GM21447 (cell line): ENCODE data around the gene EPB41L2.

Experiments used
- ATAC-seq: cut with Tn5 transposase; IDR thresholded peaks from one replicate; pipeline ENCODE4 v1.9.1; 2021; ENCODE audit not compliant: unreplicated experiment

Gene EPB41L2

GRCh38 chr6:130846501-130846900 lies 216.5 kb downstream of the EPB41L2 start:
- no peak for ATAC-seq

DNA sequence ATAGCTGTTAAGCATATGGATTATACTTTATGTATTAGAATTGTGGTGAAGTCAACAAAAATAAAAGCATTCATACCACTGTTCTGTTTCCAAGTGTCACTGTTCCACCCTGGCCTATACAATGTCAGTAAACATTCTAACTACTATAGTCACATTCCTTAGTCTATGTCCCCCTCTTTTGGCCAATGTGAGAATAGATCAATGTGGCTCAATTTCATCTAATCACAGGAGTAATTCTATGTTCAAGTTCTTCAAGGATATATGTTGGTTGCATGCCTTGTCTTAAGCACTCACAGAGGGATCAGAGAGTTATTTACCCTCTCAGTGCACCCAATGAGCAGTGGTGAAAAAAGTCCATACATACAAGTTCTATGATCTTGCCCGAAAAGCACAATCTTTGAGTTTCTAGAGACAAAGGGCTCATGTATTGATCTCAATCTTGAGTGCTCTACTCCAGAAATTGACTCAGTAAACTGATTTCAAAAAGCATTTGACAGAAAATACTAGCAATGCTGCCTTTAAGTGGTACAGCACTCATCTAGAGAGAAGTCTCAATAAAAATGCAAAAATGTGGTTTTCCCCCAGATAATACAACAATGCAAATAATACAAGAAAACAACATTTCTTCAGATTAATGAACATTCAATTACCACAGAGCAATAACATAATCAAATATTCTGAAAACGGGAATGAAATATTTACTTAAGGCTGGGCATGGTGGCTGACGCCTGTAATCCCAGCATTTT lies 219.3 kb downstream of the EPB41L2 start:
- ATAC-seq, result peak; percentile 76

DNA sequence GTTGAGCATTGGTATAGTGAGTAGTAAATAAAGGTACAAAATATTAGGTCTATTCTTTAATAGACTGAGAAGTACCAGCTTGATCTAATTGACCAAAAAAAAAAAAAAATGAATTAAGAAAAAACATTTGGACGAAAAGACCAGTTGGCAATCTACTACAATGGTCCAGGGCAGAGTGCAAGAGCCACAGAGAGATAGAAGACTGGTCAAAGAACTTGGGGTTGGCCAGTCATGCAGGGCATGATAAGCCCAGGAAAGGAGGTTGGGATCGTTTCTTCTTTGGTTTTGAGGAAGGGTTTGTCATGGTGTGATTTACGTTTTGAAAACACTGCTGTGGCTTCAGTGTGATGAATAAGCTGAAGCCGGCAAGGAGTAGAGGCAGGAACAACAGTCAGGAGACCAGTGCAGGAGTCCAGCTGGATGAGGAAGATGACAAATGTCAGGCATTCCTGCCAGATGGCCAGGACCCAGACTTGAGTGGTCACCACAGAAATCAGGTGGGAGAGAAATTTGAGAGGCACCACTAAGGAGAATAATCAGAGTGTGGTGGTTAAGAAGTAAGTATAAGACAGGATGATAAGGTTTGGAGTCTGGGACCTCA lies 221.8 kb downstream of the EPB41L2 start:
- ATAC-seq, result no peak

DNA sequence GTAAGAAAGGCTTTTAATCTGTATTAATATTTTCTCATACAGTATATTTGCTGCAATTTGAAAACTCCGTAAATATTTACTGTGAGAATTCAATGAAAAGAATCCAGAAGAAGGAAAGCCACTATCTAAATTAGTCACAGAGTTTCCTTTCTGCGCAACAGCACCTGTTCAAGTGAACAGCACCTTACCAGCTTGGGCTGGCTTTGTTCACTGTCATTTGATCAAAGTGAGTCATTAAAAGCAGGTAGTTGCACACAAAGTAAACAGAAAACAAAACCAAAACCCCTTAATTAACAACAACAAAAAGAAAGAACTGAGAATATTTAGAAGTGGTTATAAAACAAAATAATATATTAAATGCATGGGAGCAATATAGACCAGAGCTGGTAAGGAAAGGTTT lies 223.0 kb downstream of the EPB41L2 start:
- no peak for ATAC-seq

- ATAC-seq, result no peak
Observed at GRCh38 chr6:130839379-130839778, 223.7 kb downstream of the EPB41L2 start.

DNA sequence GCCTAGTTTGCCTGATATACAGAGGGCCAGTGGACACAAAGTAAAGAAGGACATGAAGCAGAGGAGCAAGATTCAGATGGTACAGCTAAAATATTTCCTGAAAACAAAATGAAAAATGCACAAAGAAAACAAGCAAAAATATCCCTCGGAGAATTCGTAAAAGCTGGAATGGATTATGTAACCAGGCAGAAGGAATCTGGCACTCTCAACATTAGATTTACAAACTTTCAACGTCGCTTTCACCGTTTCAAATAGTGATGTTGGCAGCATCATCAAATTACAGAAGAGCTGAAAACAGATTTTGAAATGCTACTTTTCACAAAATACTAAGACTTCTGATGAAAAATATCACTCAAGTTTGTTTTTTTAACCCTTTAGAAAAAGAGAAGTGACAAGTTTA lies 224.1 kb downstream of the EPB41L2 start:
- ATAC-seq, result no peak

DNA sequence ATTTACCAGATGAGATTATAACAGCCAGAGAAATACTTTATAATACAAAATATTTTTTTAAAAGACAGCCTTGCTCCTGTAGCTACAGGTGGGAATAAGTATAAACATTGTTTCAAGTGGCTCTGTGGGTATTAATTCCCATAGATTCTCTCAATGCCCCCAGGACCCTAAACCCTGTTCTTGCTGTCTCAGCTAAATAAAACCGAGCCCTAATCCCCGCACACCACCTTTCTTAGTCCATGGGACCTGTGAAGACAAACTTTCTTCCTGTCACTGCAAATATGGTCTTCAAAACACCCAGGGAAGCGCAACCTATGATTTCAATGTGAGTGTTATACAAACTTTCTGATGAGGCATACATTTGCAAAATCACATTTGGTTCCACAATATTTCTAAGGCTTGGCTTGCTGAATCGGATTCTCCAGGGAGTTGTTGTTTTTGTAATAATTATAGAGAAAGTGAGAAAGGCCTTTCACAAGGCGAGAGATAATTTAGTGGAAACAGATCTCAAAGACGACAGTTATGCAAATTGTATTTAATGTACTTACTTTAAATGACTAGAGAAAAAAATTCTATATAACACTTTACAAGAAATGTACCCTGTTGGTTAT lies 224.7 kb downstream of the EPB41L2 start:
- ATAC-seq, result no peak

DNA sequence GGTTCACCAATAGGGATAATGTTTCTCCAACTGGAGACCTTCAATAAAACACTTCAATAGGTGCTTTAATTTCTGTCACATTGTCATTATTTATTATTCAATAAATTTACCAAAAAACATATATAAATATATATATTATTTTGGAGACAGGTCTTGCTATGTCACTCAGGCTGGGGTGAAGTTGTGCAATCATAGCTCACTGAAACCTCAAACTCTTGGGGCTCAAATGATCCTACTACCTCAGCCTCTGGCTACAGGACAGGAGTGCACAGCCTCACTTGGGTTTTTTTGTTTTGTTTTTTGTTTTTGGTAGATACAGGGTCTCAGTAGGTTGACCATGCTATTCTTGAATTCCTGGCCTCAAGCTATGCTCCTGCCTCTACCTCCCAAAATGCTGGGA lies 226.0 kb downstream of the EPB41L2 start:
- ATAC-seq, result no peak

DNA sequence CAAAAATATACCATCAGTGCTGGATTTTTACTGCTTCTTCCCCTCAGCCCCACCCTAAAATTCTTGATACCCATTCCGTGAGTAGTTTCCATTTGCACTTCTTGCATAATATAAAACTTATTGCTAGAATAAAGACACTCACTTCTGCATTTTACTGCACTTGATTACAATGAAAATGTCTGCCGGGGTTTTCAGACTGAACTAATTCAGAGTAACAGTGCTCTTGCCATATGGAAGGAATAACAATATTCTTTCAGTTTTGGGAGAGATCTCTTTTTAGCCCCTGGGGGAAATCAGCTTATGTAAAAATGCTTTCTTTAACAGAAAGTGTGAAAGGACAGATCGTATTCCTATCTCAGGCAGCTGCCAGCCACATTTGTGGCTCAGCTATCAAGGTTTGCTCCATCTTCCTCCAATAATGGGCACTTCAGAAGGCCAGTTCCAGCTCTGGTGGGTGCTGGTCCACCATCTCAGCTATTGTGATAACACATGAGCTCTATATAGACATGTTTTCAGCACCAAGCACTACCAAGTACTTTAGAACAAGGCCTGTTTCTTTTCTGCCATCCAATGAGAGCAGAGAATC lies 226.9 kb downstream of the EPB41L2 start:
- ATAC-seq, result no peak

- ATAC-seq, result no peak
Observed at GRCh38 chr6:130834482-130835251, 228.4 kb downstream of the EPB41L2 start.

- no peak for ATAC-seq
Observed at GRCh38 chr6:130833569-130833968, 229.5 kb downstream of the EPB41L2 start.

DNA sequence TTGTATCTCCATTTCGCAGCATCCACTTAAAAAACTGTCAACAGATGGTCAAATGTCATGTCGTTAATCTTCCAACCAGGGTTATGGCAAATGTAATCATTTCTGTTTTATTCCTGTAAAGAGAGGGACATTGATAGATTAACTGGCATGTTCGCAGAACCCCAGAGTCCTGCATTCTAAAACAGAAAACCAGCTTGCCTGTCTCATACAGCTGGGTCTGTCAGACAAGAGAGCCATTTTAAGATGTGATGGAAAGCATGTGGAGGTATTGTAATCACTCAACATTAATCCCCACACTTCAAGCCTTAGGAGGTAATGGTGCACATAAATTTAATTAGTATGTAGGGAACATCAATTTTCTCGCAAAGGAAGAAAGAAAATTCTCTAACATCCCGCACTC lies 231.4 kb downstream of the EPB41L2 start:
- no peak for ATAC-seq

DNA sequence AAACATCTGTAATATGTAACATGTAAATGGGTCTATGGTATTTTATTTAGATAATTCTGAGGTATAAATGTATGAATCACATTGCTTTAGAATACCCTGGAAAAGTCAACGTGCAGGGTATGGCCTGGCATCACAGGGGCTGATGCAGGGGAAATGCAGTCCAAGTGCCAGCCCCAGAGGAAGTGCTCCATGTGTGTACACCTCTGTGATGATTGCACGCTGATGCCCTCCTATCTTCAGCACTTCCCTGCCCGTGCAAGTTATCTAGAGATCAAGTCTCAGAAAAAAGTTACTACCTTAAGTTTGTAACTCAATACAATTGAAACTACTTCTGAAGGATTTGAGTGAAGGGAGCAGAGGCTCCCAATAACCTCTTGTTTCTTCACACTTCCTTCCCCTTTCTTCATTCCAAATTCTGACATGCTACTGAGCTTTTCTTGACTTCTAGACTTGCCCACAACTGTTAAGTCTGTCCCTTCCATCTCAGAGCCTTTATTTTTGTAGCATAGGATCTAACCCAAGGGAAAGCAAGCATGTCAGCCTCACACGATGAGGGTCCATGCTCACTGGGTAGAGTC lies 233.6 kb downstream of the EPB41L2 start:
- ATAC-seq, result no peak

- ATAC-seq, result no peak
Observed at GRCh38 chr6:130827247-130828149, 235.5 kb downstream of the EPB41L2 start, which contains the start of gene SMLR1. Gene SMLR1 (plus strand): TSS chr6:130827406. CDS start chr6:130827414, 8 bp downstream.

GRCh38 chr6:130826442-130827246 lies 236.4 kb downstream of the EPB41L2 start:
- ATAC-seq, result no peak

DNA sequence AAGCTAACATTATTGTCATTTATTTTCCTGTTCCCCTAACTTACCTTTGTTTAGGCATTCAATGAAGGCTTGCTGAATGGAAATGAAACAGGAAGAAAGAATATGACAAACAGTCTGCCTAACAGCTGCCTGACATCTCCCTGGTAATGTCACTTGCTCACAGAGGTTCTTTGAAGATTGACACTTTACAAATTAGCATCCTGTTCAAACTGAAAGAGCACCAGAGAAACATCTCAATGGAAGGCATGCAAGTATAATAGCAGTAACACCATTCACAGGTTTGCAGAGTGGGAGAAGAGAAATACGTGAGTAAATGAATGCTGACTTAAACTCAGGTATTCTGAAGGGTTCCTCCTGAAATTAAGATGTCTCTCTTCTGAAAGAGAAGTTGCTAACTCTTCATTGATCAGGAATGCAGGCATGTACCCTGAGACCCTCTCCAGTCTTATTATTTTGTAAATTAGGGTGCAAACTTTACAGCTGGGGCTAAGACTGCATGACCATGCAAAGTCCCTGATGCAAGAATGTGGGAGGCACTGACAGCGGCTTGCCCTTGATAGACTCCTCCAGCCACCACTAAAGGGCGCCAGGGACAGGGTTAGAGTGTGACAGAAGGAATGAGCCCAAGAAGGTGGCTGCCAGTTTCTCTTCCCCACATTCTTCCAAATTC lies 237.1 kb downstream of the EPB41L2 start:
- no peak for ATAC-seq

DNA sequence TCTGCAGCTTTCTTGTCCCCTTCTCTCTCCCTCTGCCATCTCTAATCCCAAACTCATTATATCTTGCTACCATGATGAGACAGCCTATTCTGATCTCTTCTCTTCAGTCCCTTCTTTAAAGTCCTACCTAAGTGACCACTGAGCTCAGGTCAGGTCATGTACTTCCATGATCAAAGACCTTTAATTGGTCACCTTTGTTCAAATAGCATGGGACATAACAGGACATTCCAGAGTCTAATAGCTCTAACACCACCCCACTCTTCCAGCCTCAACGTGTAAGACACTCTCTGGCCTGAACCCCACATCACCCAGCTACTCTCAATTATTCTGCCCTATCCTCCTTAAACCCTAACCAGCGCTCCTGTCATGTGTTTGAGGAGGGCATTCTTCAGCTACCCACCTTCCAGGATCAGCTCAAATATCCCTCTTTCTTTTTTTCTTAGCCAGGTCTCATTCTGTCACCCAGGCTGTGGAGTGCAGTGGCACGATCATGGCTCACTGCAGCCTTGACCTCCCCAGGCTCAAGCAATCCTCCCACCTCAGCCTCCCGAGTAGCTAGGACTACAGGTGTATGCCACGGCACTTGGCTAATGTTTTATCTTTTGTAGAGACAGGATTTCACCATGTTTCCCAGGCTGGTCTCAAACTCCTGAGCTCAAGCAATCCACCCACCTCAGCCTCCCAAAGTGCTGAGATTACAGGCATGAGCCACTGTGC lies 237.9 kb downstream of the EPB41L2 start:
- ATAC-seq, result no peak

DNA sequence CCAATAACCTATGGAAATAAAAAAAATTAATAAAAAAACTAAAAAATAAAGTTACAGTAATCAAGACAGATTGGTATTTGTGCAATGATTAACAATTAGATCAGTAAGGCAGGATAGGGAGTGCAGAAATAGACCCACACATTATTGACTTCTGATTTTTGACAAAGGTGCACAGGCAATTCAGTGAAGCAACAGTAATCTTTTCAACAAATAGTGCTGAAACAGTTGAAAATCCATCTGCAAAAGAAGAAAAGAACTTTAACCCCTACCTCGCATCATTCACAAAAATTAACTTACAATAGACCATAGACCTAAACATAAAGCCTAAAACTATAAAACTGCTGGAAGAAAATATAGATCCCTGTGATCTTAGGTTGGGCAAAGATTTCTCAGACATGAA lies 240.3 kb downstream of the EPB41L2 start:
- no peak for ATAC-seq
